Ovary (tissue), 9 donors: ENCODE measurements around the gene PSMA4. TPM values are rescaled to one million over a fixed set of nuclear protein-coding genes. Genes with fewer than 3 reads are reported as not detected.
A peak's percentile ranks its signal among the peaks of the same experiment; 100 is the strongest.
"Not testable (repeated sequence)": the region's sequence is repeated elsewhere in the genome, so short reads cannot be mapped to it uniquely, and the experiment has no call there.

ENCODE experiments used
- DNase-seq, 5 donors: peaks; one replicate each; pipeline ENCODE4 v3.0.0-alpha.2; 2019 to 2020
- H3K27ac ChIP-seq, 2 donors: fragments of 200-600 bp; one replicate each; pipeline versions ENCODE4 v1.5.1 to v1.8.0; 2019 to 2022
- H3K27me3 ChIP-seq: fragments of 200-600 bp; one replicate; pipeline ENCODE4 v1.8.0; 2022
- H3K36me3 ChIP-seq: fragments of 200-600 bp; sonication (generic); one replicate; pipeline ENCODE4 v1.5.1; 2019
- H3K4me1 ChIP-seq: one replicate; pipeline ENCODE4 v1.8.1; 2013; ENCODE audit warnings: mild to moderate bottlenecking, moderate library complexity; ENCODE audit not compliant: insufficient read depth
- H3K4me3 ChIP-seq: fragments of 200-600 bp; sonication (generic); one replicate; pipeline ENCODE4 v1.5.1; 2017
- H3K9me3 ChIP-seq, 2 donors: fragments of 200-600 bp in 1 of 2; sonication (generic) in 1 of 2; one replicate each; pipeline versions ENCODE4 v1.5.1 to v1.8.1; 2013 to 2019; ENCODE audit warnings: mild to moderate bottlenecking in 1 of 2, moderate library complexity in 1 of 2
- EP300 ChIP-seq: sonication (generic); formaldehyde crosslinking; IDR thresholded peaks from one replicate; pipeline ENCODE4 v1.6.1; 2017; ENCODE audit warnings: antibody characterized with exemption
- POLR2A ChIP-seq: fragments of 450-650 bp; IDR thresholded peaks from one replicate; pipeline ENCODE4 v1.6.1; 2017; ENCODE audit warnings: antibody characterized with exemption, mild to moderate bottlenecking, moderate library complexity
- WGBS, 3 donors: extraction: QIAGEN DNeasy Blood & Tissue Kit in 1 of 3; methylation state at CpG; one replicate each; pipeline versions ENCODE4 v1.1.5 to v1.1.7; 2013 to 2017; 5-methylcytosine and 5-hydroxymethylcytosine counted together
- intact Hi-C, 4 donors: fragments of 100-400 bp; cut with DNase I; formaldehyde crosslinking; loops; one replicate each; pipeline versions ENCODE4 v1.11.0 to v1.15.1; 2022 to 2023
- polyA plus RNA-seq, 2 donors: library from polyadenylated mRNA; stranded (reverse); fragments of 200-250 nt in 1 of 2; fragments of 350-450 nt in 1 of 2; fragmentation: Illumina TruSeq in 1 of 2; extraction: RNeasy Lipid Tissue Mini Kit (QIAGEN cat#74804) in 1 of 2; gene quantifications; one replicate each; pipeline ENCODE4 v1.2.3, GENCODE V29; 2013 to 2014
- total RNA-seq, 7 donors: library from RNA; depleted of rRNA in 2 of 7; stranded (reverse); fragments of >200 nt in 2 of 7; fragmentation: NEBNext Ultra II Directional in 3 of 7; extraction: Animal tissue kit (Norgen Biotek cat#: 25700) in 3 of 7; gene quantifications; one replicate each; pipeline versions ENCODE4 v1.1.0 to v1.2.4, GENCODE V29; 2016 to 2023
- TF ChIP-seq, protein P1 (sequence below), 3 donors: fragments of 450-650 bp in 2 of 3; fragments of 200-600 bp in 1 of 3; IDR thresholded peaks; one replicate each; pipeline versions ENCODE4 v1.5.1 to v1.8.0; 2016 to 2022; ENCODE audit warnings: antibody characterized with exemption in 3 of 3, mild to moderate bottlenecking in 1 of 3
- donor health status: DM: no; HTN: no; CAD: no; lungs with moderate emphysema.
- donor health status: DM: no; HTN: no; CAD: no.
- donor health status: Bipolar disorder and iron deficiency.
- donor health status: DM: yes; HTN: yes; CAD: no.
- donor health status: DM: no; HTN: no; CAD: no.
- donor health status: DM: yes; HTN: yes; CAD: no.

PSMA4 gene
- total and polyA plus RNA-seq, 9 donors = 75.4 to 125 (median 108) TPM

DNA sequence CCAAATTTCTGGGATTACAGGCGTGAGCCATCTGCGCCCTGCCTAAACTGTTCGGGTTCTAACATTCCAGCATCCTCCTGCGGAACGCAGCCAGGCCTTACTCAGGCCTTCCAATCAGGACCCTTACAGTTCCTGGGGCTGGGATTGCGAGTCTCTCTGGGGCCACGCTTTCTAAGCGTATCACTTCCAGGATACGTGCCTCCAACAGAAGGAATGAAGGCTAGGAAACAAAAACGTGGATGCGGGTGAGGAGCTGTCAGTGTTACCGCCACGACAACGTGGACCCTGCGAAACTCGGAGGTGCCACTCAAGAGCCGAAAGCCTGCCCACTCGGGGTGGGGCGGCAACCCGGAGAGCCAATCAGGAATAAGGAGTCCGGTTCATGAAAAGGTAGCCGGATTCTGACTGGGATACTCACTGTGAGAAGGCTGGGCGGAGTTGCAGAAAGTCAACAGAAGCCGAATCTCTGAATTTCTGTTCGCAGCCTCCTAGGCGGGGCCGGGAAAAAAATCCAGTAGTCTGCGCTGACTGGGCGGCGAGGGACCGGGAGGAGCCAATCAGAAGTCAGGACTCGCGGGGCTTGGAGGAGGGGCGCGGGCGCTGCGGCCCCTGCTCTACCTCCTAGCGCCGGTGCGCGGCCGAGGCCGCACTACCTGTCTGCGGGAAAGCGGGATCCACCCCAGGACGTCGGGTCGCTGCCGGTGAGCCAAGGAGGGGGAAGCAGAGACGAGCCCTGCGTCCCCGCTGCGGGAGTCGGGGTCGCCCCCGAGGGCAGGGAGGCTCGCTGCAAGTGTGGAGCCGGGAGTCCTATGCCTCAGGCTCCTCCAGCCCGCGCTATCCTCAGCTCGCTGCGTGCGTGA is 33.0 kb upstream of the PSMA4 start, which contains the start of gene HYKK:
Gene HYKK, plus strand, starts transcription at position 607 of the 860 bp plus-strand sequence. CDS start 5,512 bp downstream, outside the sequence.
- Histone ChIP-seq H3K27me3 (no peaks in the 10 kb centered on the region), H3K36me3 (no peaks in the 10 kb centered on the region), H3K4me1 (no peaks in the 10 kb centered on the region), H3K4me3 (peak within 1 kb of the TSS; percentile 71), H3K9me3 (no peaks in the 10 kb centered on the region), H3K27ac (peak within 1 kb of the TSS; percentile 5 to 77)
- intact Hi-C loops = no loop called here
- 0 to 1% (median 0%) methylated on average over 50 to 63 of the region's 63 CpGs for WGBS, 3 donors
- TF ChIP-seq, protein P1, sequence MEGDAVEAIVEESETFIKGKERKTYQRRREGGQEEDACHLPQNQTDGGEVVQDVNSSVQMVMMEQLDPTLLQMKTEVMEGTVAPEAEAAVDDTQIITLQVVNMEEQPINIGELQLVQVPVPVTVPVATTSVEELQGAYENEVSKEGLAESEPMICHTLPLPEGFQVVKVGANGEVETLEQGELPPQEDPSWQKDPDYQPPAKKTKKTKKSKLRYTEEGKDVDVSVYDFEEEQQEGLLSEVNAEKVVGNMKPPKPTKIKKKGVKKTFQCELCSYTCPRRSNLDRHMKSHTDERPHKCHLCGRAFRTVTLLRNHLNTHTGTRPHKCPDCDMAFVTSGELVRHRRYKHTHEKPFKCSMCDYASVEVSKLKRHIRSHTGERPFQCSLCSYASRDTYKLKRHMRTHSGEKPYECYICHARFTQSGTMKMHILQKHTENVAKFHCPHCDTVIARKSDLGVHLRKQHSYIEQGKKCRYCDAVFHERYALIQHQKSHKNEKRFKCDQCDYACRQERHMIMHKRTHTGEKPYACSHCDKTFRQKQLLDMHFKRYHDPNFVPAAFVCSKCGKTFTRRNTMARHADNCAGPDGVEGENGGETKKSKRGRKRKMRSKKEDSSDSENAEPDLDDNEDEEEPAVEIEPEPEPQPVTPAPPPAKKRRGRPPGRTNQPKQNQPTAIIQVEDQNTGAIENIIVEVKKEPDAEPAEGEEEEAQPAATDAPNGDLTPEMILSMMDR (IDR thresholded peaks at IDR 0.05) = peak in 2 of 3 donors; percentile 20 to 26
- no peak for TF ChIP-seq POLR2A
- TF ChIP-seq EP300 = no peak
- DNase-seq = peak; percentile 88 to 93 (median 89)

DNA sequence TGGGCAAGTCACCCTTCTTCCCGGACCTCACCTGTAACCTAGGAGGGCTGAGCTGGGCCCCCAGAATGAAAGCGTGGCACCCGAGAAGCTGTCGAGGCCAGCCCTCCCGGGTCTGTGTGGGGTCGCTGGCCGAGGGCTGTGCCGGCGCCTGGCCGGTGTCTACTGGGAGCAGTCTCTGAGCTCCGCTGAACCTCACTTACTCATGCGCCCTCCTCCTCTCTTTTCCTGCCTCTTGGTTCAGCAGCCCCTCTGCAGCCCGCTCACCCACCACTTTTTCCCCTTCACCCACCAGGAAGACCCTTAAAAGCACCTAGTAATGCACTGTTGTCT is 32.4 kb upstream of the PSMA4 start:
- intact Hi-C loops = no loop called here
- no peaks in the 10 kb centered on the region for H3K27me3 ChIP-seq
- no peak for DNase-seq
- no peaks in the 10 kb centered on the region for H3K4me1 ChIP-seq
- 1% methylated on average over 13 of the region's 13 CpGs for WGBS, 3 donors
- H3K9me3 ChIP-seq = no peaks in the 10 kb centered on the region
- TF ChIP-seq EP300 (no peak), POLR2A (no peak)
- TF ChIP-seq, protein P1 (IDR thresholded peaks at IDR 0.05) = no peak
- H3K4me3 ChIP-seq = peak overlapping the region; percentile 71
- H3K27ac ChIP-seq = peak overlapping the region in 1 of 2 donors; percentile 68
- H3K36me3 ChIP-seq = no peaks in the 10 kb centered on the region

DNA sequence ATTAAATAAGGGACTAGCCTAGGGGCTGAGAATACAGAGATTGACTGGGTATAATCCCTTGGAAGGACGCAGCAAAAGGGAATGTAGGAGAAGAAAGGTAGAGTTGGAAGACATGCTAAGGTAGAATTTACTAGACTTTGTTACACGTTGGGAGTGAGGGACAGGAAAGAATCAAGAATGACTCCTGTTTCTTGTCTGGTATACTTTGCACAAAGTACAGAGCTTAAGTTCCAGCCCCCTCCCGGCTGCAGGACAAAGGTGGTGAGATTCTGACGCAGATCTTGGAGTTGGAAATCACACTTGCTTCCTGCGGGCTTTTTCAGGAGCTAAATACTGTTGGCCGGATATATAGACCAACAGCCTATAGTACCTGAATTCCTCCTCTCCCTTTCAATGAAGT is 32.0 kb upstream of the PSMA4 start:
- WGBS, 3 donors = 49 to 54% (median 52%) methylated on average over 6 of the region's 6 CpGs
- Histone ChIP-seq H3K27me3 (no peaks in the 10 kb centered on the region), H3K9me3 (no peaks in the 10 kb centered on the region), H3K27ac (no peak overlapping the region), H3K36me3 (no peaks in the 10 kb centered on the region), H3K4me1 (no peaks in the 10 kb centered on the region), H3K4me3 (no peak overlapping the region)
- DNase-seq = no peak
- intact Hi-C loops = no loop called here
- no peak for TF ChIP-seq POLR2A
- TF ChIP-seq, protein P1 (IDR thresholded peaks at IDR 0.05) = no peak
- TF ChIP-seq EP300 = no peak

DNA sequence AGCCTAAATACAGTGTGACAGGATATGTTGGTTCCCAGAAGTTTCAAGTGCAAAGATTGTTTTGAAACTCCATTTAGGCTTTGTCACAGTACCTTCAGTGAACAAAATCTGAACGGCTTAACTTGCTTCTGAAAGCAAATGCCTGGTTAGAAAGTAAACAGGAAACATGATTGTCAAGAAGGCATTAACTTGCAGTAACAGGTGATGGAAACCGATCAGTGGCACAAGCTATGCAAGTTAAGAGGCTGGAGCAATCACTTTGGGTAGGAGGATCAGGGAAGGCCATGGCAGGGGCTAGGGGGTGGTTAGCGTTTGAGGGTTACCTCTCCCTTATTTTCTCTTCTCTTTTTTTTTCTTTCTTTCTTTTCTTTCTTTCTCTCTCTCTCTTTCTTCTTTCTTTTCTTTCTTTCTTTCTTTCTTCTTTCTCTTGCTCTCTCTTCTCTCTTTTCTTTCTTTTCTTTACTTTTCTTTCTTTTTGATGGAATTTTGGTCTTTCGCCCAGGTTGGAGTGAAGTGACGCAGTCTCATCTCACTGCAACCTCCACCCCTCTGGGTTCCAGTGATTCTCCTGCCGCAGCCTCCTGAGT is 30.4 kb upstream of the PSMA4 start:
- Histone ChIP-seq H3K27me3 (no peaks in the 10 kb centered on the region), H3K36me3 (no peaks in the 10 kb centered on the region), H3K4me1 (no peaks in the 10 kb centered on the region), H3K27ac (no peak overlapping the region), H3K9me3 (no peaks in the 10 kb centered on the region), H3K4me3 (no peak overlapping the region)
- TF ChIP-seq, protein P1 (IDR thresholded peaks at IDR 0.05) = no peak
- TF ChIP-seq POLR2A = no peak
- no peak for TF ChIP-seq EP300
- 79 to 85% (median 79%) methylated on average over 6 of the region's 6 CpGs for WGBS, 3 donors
- no peak for DNase-seq
- intact Hi-C loops = no loop called here

DNA sequence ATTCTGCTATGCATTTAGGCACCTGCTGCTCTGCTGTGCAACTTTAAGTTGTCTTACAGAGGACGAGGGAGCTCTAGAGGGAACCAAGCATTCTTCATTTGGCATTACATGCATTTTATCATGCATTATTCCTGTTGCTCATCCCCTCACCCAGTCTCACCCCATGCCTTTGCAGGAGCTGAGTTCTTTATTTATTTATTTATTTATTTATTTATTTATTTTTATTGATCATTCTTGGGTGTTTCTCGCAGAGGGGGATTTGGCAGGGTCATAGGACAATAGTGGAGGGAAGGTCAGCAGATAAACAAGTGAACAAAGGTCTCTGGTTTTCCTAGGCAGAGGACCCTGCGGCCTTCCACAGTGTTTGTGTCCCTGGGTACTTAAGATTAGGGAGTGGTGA is 20.2 kb upstream of the PSMA4 start:
- H3K27me3 ChIP-seq, H3K27ac ChIP-seq, H3K4me1 ChIP-seq, H3K36me3 ChIP-seq, H3K9me3 ChIP-seq, H3K4me3 ChIP-seq, DNase-seq, intact Hi-C loops: not testable (repeated sequence)
- 95 to 100% (median 96%) methylated on average over 2 to 3 of the region's 3 CpGs for WGBS, 3 donors
